NCI-H460 (cell line): ENCODE data around the gene USP26. TPM values are rescaled to one million over a fixed set of nuclear protein-coding genes. Genes with fewer than 3 reads are reported as not detected.
"Not testable (repeated sequence)": the region's sequence is repeated elsewhere in the genome, so short reads cannot be mapped to it uniquely, and the experiment has no call there.

Experiments
- DNase-seq: peaks from one replicate; pipeline ENCODE4 v3.0.0-alpha.2; 2016; ENCODE audit warnings: low read depth; ENCODE audit errors: extremely low read depth
- total RNA-seq: library from RNA; depleted of rRNA; stranded (reverse); fragments of >200 nt; shearing (Covaris generic); gene quantifications from 2 replicates; pipeline ENCODE4 v1.2.3, GENCODE V29; 2014; rRNA removed

Gene USP26
- total RNA-seq, 1 experiment from 2014 or later = not detected

DNA sequence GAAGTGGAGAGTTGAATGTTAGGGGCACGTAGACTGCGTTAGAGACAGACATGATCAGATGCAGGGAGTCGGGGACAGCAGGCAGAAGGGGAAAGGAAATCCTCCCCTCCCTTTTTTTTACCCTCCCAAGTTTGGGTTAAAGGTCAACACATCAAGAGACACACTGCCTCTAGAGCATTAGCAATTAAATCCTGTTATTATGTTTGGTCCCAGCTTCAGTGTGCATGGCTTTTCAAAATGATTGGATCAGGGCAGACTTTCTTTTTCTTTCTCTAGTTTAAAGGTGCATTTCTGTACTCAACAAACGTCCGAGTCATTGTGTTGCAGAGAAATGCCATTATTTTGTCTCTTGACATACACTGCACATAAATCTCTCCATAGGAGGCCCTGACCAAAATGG is 63.9 kb downstream of the USP26 start:
- DNase-seq = no peak

DNA sequence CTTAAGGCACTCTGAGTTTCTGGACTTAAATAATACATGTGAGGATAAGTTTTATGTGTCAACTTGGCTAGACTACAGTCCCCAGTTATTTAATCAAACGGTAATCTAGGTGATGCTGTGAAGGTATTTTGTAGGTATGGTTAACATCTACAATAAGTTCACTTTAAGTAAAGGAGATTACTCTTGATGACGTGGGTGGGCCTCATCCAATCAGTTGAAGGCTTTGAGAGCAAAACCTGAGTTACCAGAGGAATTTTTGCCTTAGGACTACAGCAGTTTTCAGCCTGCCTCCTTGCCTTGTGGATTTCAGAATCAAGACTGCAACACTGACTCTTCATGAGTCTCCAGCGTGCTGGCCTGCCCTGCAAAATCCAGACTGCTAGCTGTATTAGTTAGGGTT is 78.7 kb downstream of the USP26 start:
- DNase-seq = no peak

DNA sequence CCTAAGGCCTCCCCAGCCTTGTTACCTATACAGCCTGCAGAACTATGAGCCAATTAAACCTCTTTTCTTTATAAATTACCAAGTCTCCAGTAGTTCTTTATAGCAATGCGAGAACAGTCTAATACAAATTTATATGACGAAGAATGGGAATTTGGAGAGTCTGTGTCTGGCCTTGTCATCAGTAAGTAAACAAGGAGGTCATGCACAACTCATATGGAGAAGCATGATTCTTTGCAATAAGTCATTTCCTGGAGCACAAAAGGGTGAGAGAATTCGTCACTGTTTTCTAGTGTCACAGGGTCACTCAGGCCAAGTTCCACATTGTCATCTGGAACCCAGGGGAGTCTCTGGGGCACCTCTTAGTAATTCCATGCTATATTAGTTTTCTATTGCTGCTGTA is 89.5 kb downstream of the USP26 start:
- no peak for DNase-seq

DNA sequence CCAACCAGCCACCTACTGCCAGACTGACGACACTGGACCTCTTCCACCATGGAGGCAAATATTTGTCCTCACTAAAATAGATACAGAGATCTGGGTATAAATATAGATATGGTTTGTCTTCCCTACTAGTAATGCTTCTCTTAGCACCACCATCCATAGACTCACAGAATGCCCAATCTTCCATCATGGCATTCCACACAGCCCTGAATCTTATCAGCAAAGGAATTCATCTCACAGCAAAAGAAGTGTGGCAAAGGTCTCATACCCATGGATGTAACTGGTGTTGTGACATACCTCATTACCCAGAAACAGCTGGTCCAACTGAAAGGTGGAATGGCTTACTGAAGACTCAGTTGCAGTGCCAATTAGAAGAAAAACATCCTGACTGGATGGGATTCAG is 91.3 kb downstream of the USP26 start:
- DNase-seq = no peak

DNA sequence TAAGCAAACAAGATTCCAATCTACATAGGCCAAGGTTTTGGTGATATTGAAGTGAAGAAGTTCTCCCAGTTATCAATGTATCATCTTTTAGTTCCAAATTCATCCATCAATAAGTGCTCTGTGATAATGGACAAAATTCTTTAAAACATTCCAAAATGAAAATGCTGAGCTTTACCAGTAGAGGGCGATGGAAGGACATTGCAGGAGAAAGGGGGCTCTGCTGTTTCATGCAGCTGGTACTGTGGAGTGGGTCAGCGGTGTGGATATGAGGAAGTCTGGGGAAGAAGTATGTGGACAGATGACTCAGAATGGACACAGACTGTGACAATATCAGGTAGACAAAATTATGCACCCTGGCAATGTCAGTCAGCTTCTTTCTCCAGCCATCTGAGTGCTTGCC is 91.9 kb downstream of the USP26 start:
- no peak for DNase-seq

DNA sequence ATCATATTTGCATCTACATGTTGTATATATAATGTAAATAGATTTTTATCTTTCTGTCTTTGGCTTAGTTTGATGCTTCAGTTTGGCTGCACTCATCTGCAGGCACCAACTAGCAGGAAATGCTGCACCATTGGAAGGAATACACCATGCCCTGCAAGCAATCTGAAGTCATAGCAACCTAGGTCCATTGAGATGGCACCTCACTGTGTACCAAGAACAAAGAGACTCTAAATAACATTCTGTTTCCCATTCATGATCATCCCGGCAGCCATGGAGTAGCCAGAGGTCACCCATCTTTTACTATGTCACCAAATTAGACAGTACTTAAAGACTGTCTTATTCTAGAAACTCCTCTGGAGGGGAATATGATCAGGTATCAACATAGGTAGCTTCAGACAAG is 97.7 kb downstream of the USP26 start:
- no peak for DNase-seq

DNA sequence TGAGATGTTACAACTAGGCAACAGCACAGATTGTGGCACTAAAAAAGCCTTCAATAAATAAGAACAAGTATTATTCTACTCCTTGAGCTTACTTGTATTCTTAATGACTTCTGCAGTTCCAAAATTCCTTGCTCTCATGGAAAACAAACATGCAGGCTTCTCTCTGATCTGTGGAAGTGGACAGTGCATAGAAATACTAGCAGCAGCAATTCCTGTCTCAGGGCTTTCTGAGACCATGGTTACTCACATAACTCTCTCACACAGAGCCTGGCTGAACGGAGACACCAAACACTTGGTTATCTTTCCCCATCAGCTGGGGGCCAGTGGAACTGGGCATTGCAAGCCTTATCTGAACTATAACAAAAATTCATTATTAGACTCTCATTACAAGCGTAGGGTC is 106.1 kb downstream of the USP26 start:
- no peak for DNase-seq

DNA sequence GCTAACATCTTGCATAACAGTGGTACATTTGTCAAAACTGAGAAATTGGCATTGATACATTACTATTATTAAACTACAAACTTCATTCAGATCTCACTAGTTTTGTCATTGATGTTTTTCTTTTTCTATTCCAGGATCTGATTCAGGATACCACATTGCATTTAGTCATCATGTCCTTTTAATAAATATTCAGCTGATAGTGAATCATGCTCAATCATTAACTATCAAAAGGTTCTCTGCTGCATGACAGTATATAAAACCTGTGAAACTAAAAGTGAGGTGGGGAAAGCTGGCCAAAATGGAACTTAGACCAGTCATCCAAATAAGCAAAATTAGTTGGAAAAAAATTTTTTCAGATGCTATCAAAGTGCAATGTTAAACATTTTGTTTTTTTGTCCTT is 110.4 kb downstream of the USP26 start:
- no peak for DNase-seq

DNA sequence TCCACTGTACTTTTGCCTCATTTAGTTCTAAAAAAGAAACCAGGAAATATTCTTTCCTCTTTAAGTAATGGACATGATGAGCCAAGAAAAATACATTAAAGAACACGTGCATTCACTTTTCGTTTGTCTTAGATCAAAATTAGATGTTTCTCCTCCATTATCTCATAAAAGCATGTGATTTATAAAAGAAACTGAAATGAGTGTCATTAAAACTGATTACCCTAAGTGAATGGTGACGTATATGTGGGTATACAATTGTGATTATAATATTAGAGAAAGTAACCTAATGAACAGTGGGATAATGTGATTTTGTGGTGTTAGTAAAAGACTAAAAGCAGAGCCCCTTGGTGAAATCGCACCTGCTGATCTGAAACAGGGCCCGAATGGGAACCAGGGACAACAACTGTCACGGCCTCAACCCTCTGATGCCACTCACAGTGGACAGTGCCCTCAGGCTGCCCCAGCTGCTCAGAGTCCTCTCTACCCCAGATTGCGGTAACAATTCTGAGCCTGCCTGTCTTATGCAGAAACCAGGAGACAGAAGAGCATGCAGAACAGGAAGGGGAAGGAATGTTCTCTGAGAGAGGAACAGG is 112.8 kb downstream of the USP26 start:
- DNase-seq = no peak

DNA sequence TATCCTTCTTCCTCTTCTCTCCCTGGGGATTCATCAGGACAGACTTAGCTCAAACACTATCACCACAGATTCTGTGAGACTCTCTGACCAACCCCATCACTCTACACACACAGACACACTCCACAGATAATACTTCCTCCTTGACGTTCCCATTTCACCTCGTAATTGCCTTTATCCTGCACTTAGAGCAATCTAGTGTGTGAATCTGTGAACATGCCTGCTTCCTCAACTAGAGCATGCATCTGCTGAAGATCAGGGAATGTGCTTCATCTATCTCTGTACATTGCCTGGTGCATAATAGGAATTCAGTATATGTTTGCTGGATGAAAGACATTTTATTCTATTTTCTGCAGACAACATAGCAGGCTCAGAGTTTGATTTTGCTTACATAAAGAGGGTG is 113.4 kb downstream of the USP26 start:
- DNase-seq = no peak

DNA sequence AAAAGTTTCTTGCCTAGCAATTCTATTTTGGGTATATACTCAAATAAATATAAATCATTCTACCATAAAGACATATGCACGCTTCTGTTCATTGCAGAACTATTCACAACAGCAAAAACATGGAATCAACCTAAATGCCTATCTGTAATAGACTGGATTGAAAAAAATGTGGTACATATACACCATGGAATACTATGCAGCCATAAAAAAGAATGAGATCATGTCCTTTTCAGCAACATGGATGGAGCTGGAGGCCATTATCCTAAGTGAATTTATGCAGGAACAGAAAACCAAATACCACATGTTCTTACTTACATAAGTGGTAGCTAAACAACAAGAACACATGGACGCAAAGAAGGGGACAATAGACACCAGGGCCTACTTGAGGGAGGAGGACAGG is 116.9 kb downstream of the USP26 start:
- not testable (repeated sequence) for DNase-seq

Other genes with a start within 250 kb of the USP26 start
- 37.8 and 39.1 TPM in 2 replicates for gene HS6ST2, start 138.5 kb downstream of the USP26 start, total RNA-seq
- gene TFDP3, start 121.2 kb upstream of the USP26 start, total RNA-seq = not detected in 2 replicates